Vagina (tissue), 2 donors: ENCODE data around the gene SEL1L. TPM values are rescaled to one million over a fixed set of nuclear protein-coding genes. Genes with fewer than 3 reads are reported as not detected.
A peak's percentile ranks its signal among the peaks of the same experiment; 100 is the strongest.

ENCODE experiments used
- DNase-seq, 2 donors: peaks; one replicate each; pipeline ENCODE4 v3.0.0-alpha.2; 2017; ENCODE audit errors: extremely low spot score in 2 of 2
- H3K27ac ChIP-seq: fragments of 200-600 bp; sonication (generic); one replicate; pipeline ENCODE4 v1.5.1; 2019
- H3K27me3 ChIP-seq: fragments of 200-600 bp; sonication (generic); one replicate; pipeline ENCODE4 v1.5.1; 2019
- H3K36me3 ChIP-seq, 2 donors: fragments of 200-600 bp; sonication (generic); one replicate each; pipeline ENCODE4 v1.5.1; 2017 to 2019
- H3K4me1 ChIP-seq: fragments of 200-600 bp; sonication (generic); one replicate; pipeline ENCODE4 v1.5.1; 2019
- H3K4me3 ChIP-seq, 2 donors: fragments of 200-600 bp; sonication (generic); 1 replicate in 1 of 2; 2 replicates in 1 of 2; pipeline ENCODE4 v1.5.1; 2016 to 2019
- H3K9me3 ChIP-seq: fragments of 200-600 bp; sonication (generic); one replicate; pipeline ENCODE4 v1.5.1; 2019
- POLR2A ChIP-seq, 2 donors: fragments of 450-650 bp; IDR thresholded peaks; one replicate each; pipeline ENCODE4 v1.6.1; 2017; ENCODE audit warnings: antibody characterized with exemption in 2 of 2, mild to moderate bottlenecking in 2 of 2, moderate library complexity in 2 of 2
- POLR2AphosphoS5 ChIP-seq, 2 donors: sonication (generic); formaldehyde crosslinking; IDR thresholded peaks; one replicate each; pipeline ENCODE4 v1.9.0; 2017; ENCODE audit warnings: antibody characterized with exemption in 2 of 2, mild to moderate bottlenecking in 2 of 2, low read depth in 1 of 2; ENCODE audit not compliant: insufficient read depth in 1 of 2
- intact Hi-C: fragments of 100-400 bp; cut with DNase I; formaldehyde crosslinking; loops from one replicate; pipeline ENCODE4 v1.15.1; 2023
- total RNA-seq: library from RNA; depleted of rRNA; stranded (reverse); fragments of >200 nt; gene quantifications from one replicate; pipeline ENCODE4 v1.2.3, GENCODE V29; 2016
- TF ChIP-seq, protein P1 (sequence below), 3 experiments: fragments of 450-650 bp in 2 of 3; fragments of 200-600 bp in 1 of 3; sonication (generic) in 1 of 3; IDR thresholded peaks; one replicate each; pipeline ENCODE4 v1.5.1; 2017 to 2019; ENCODE audit warnings: antibody characterized with exemption in 3 of 3, mild to moderate bottlenecking in 2 of 3, moderate library complexity in 2 of 3

SEL1L gene
- total RNA-seq, 1 donor from 2014 or later = 28.2 TPM

DNA sequence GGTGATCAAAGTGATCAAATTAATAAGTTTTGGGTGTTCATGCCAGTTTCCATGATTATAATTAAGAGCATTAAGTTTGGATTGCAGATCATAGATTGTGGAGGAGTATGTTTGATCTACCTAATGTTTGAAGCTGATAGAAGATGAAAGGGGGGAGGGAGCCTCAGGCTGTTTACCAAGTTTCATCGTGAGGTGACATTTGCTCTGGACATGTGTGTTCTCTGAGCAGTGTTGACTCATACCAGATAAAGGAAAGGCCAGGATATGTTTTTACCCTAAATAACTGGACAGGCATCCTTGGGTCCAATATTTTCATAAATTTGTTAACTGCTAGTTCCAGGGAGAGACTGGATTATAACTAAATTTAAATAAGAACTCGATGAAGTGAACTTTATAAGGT is 3.5 kb upstream of the SEL1L start:
- Histone ChIP-seq H3K9me3 (no peaks in the 10 kb centered on the region), H3K27me3 (no peaks in the 10 kb centered on the region), H3K4me3 (no peak overlapping the region), H3K4me1 (peaks cover 15% of the 10 kb centered on the region), H3K36me3 (no peaks in the 10 kb centered on the region), H3K27ac (no peak overlapping the region)
- TF ChIP-seq, protein P1, sequence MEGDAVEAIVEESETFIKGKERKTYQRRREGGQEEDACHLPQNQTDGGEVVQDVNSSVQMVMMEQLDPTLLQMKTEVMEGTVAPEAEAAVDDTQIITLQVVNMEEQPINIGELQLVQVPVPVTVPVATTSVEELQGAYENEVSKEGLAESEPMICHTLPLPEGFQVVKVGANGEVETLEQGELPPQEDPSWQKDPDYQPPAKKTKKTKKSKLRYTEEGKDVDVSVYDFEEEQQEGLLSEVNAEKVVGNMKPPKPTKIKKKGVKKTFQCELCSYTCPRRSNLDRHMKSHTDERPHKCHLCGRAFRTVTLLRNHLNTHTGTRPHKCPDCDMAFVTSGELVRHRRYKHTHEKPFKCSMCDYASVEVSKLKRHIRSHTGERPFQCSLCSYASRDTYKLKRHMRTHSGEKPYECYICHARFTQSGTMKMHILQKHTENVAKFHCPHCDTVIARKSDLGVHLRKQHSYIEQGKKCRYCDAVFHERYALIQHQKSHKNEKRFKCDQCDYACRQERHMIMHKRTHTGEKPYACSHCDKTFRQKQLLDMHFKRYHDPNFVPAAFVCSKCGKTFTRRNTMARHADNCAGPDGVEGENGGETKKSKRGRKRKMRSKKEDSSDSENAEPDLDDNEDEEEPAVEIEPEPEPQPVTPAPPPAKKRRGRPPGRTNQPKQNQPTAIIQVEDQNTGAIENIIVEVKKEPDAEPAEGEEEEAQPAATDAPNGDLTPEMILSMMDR (IDR thresholded peaks at IDR 0.05) = no peak
- no peak for TF ChIP-seq POLR2A (IDR thresholded peaks at IDR 0.05)
- TF ChIP-seq POLR2AphosphoS5 (IDR thresholded peaks at IDR 0.05; ENCODE audit: insufficient read depth in 1 of 2, low read depth in 1 of 2) = no peak
- no peak for DNase-seq
- intact Hi-C loops = no loop called here

DNA sequence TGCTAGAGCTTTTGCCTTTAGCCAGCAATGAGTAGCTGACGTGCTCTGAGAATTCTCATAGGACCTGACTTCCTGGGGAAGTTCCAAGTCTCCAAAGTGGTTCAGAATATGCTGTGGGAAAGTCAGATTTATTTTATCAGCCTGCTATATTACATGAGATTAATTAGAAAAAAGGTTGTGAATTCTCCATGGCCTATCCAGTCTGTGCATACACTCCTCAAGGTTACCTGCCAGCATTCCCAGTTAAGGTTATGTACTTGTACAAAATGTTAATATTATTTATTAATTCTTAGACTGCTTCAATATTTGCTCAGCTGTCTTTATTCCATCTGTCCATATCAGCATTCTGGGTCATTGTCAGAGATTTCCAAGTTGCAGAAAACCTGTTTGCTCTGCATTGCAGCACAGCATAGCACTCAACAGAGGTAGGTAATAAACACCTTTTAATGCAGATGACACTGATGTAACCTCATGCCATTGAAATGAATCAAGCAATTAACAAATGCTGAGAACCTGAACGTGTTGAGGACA is 2.7 kb upstream of the SEL1L start:
- Histone ChIP-seq H3K27me3 (no peaks in the 10 kb centered on the region), H3K36me3 (no peaks in the 10 kb centered on the region), H3K4me1 (peaks cover 24% of the 10 kb centered on the region), H3K9me3 (no peaks in the 10 kb centered on the region), H3K4me3 (no peak overlapping the region), H3K27ac (no peak overlapping the region)
- intact Hi-C loops = no loop called here
- DNase-seq = no peak
- TF ChIP-seq POLR2AphosphoS5 (IDR thresholded peaks at IDR 0.05; ENCODE audit: insufficient read depth in 1 of 2, low read depth in 1 of 2) (no peak), POLR2A (IDR thresholded peaks at IDR 0.05) (no peak)
- TF ChIP-seq, protein P1 (IDR thresholded peaks at IDR 0.05) = no peak

DNA sequence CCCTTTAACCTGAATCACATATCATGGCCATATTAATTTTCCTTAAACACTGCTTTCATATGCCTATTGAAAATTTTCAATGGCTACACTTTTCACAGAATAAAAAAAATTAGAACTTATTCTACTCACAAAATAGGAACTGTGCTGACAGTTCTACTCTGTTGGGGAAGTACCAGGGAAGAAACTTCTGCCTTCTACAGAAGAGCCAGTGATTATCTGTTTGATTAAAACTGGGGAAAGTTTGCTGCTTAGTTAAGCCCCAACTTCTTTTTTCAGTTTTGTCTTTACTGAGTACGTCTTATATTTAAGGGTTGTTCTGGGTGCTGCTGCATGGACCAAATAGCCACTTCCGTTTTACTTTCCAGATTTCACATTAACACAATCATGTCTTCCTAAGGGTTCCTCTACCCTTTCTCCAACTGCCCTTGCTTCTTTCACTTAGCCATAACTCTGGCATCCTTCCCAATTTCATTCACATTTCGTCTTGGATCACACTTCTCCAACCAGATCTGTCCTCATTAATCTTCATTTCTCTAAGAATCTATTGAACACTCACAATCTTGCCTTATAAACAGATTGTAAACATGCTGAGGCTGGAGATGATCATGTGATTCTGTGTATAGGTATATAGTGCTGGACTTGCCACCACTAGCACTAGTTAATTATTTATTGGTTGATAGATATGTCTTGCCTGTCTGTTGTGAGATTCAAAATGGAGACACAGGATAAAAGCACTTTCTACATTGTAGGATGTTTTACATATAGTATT is 1.9 kb upstream of the SEL1L start:
- Histone ChIP-seq H3K36me3 (no peaks in the 10 kb centered on the region), H3K27me3 (no peaks in the 10 kb centered on the region), H3K9me3 (no peaks in the 10 kb centered on the region), H3K27ac (no peak overlapping the region), H3K4me1 (peaks cover 31% of the 10 kb centered on the region), H3K4me3 (no peak overlapping the region)
- no peak for TF ChIP-seq POLR2AphosphoS5 (IDR thresholded peaks at IDR 0.05; ENCODE audit: insufficient read depth in 1 of 2, low read depth in 1 of 2)
- TF ChIP-seq POLR2A (IDR thresholded peaks at IDR 0.05) = no peak
- TF ChIP-seq, protein P1 (IDR thresholded peaks at IDR 0.05) = no peak
- no peak for DNase-seq
- intact Hi-C loops = no loop called here

DNA sequence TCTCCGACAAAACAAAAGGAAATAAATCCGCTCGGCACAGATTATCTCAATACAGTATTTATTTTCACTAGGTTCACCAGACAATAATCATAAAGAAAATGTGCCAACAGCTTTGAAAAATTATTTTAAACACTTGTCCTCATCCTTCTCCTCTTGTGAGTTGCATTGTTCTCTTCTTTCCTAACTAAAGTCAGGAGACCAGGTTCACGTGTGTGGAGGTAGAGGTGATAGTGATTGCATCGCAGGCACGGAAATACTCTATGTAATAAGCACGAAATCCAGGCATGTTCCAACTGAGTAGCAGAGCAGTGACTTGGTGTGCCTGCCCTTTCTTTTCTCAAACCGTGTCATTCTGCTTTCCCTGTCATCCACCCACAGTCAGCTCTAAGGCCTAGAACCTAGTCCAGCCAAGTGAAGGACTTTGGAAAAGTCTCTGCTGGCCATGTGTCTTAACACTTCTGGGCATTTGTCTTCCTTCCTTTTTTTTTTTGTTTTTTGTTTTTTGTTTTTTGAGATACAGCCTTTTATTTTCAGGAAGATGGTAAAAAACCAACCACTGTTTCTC is 939 bp upstream of the SEL1L start:
- TF ChIP-seq, protein P1 (IDR thresholded peaks at IDR 0.05) = no peak
- TF ChIP-seq POLR2AphosphoS5 (IDR thresholded peaks at IDR 0.05; ENCODE audit: insufficient read depth in 1 of 2, low read depth in 1 of 2) (no peak), POLR2A (IDR thresholded peaks at IDR 0.05) (no peak)
- Histone ChIP-seq H3K4me3 (no peak overlapping the region), H3K27me3 (no peaks in the 10 kb centered on the region), H3K4me1 (peaks cover 37% of the 10 kb centered on the region), H3K9me3 (no peaks in the 10 kb centered on the region), H3K36me3 (no peaks in the 10 kb centered on the region), H3K27ac (no peak overlapping the region)
- no peak for DNase-seq
- intact Hi-C loops = no loop called here

DNA sequence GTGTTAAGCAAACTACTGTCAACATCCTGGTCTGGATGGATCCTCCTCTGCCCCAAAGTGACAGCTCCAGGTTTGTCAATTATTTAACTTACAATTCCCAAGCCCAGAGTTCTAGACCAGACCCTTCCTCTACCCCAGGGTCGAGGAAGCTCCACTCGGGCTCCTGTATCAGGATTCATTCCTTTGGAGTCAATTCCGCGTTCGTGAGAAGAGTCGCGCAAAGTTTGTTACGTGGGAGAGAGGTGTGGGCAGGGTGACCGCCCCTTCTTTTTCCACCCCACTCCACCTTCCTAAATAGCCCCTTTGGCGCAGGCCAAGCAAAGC is 479 bp downstream of the SEL1L start:
- H3K4me1 ChIP-seq = peaks cover 37% of the 10 kb centered on the region

More for the DNA sequence above, 479 bp downstream of the SEL1L start:
- Histone ChIP-seq H3K27me3 (no peaks in the 10 kb centered on the region), H3K4me3 (peak overlapping the region; percentile 92 to 96), H3K9me3 (no peaks in the 10 kb centered on the region), H3K36me3 (no peaks in the 10 kb centered on the region), H3K27ac (peak overlapping the region; percentile 64)
- no peak for TF ChIP-seq POLR2A (IDR thresholded peaks at IDR 0.05)
- TF ChIP-seq, protein P1 (IDR thresholded peaks at IDR 0.05) = no peak
- TF ChIP-seq POLR2AphosphoS5 (IDR thresholded peaks at IDR 0.05; ENCODE audit: insufficient read depth in 1 of 2, low read depth in 1 of 2) = no peak
- DNase-seq = no peak
- intact Hi-C loops = no loop called here
